DMS 273 (cell line): ENCODE results near the gene PTPN2.
A peak's percentile ranks its signal among the peaks of the same experiment; 100 is the strongest.
"Not testable (repeated sequence)": the region's sequence is repeated elsewhere in the genome, so short reads cannot be mapped to it uniquely, and the experiment has no call there.

Source experiments
- DNase-seq: peaks from one replicate; lab custom pipeline; 2025; ENCODE audit not compliant: unreplicated experiment; lab: John Stamatoyannopoulos, UW

Gene PTPN2

GRCh38 chr18:12883684-12884405 is at the start of gene PTPN2:
Gene PTPN2, minus strand, starts transcription at chr18:12884237. Its CDS starts 96 bp downstream, at chr18:12884141.
- DNase-seq, result peak; percentile 96

- no peak for DNase-seq
These were observed 49.3 kb upstream of the PTPN2 start for GRCh38 chr18:12933327-12933726.

- DNase-seq, result no peak
These were observed 46.9 kb upstream of the PTPN2 start for GRCh38 chr18:12930908-12931307.

- DNase-seq, result no peak
These were observed 46.3 kb upstream of the PTPN2 start for GRCh38 chr18:12930376-12930775.

GRCh38 chr18:12929477-12930083 is 45.5 kb upstream of the PTPN2 start:
- DNase-seq, result no peak

- DNase-seq, result no peak
These were observed 44.6 kb upstream of the PTPN2 start for GRCh38 chr18:12928641-12929040.

GRCh38 chr18:12928206-12928605 is 44.2 kb upstream of the PTPN2 start:
- no peak for DNase-seq

- DNase-seq, result no peak
These were observed 40.6 kb upstream of the PTPN2 start for GRCh38 chr18:12924616-12925015.

- DNase-seq, result no peak
These were observed 38.2 kb upstream of the PTPN2 start for GRCh38 chr18:12922266-12922665.

- no peak for DNase-seq
These were observed 37.1 kb upstream of the PTPN2 start for GRCh38 chr18:12921178-12921577.

GRCh38 chr18:12911929-12912703 is 28.1 kb upstream of the PTPN2 start:
- no peak for DNase-seq

- no peak for DNase-seq
These were observed 27.2 kb upstream of the PTPN2 start for GRCh38 chr18:12911025-12911928.

- DNase-seq, result peak; percentile 59
These were observed 24.7 kb upstream of the PTPN2 start for GRCh38 chr18:12908706-12909105.

- DNase-seq, result no peak
These were observed 23.4 kb upstream of the PTPN2 start for GRCh38 chr18:12907258-12907925.

GRCh38 chr18:12906773-12907172 is 22.7 kb upstream of the PTPN2 start:
- no peak for DNase-seq

- no peak for DNase-seq
These were observed 22.1 kb upstream of the PTPN2 start for GRCh38 chr18:12906119-12906518.

- peak; percentile 53 for DNase-seq
These were observed 20.0 kb upstream of the PTPN2 start for GRCh38 chr18:12904012-12904516.

GRCh38 chr18:12901208-12901607 is 17.2 kb upstream of the PTPN2 start:
- not testable (repeated sequence) for DNase-seq

- DNase-seq, result not testable (repeated sequence)
These were observed 12.8 kb upstream of the PTPN2 start for GRCh38 chr18:12896784-12897333.

GRCh38 chr18:12895626-12896025 is 11.6 kb upstream of the PTPN2 start:
- DNase-seq, result no peak
